Hematopoietic multipotent progenitor cell treated with erythropoietin and hydrocortisone succinate and interleukin-3 and kit ligand, for 4 days (in vitro differentiated cells): ENCODE data around the gene PRDX3.

Source experiments
- DNase-seq: peaks from one replicate; pipeline ENCODE4 v3.0.0-alpha.2; 2015

The PRDX3 gene

GRCh38 chr10:119119400-119119799 lies 59.2 kb downstream of the PRDX3 start:
- DNase-seq = no peak

GRCh38 chr10:119118231-119118630 lies 60.4 kb downstream of the PRDX3 start:
- DNase-seq = no peak
